PC-3 (cell line): ENCODE results near the gene ATE1. TPM values are rescaled to one million over a fixed set of nuclear protein-coding genes. Genes with fewer than 3 reads are reported as not detected.

ENCODE experiments used
- total RNA-seq: library from RNA; depleted of rRNA; stranded (reverse); fragments of >200 nt; gene quantifications from 2 replicates; pipeline ENCODE4 v1.2.3, GENCODE V29; 2014; rRNA removed

ATE1 gene
- total RNA-seq, 1 experiment from 2014 or later, result 12.8 TPM

Other genes starting within 250 kb of the ATE1 start
- gene NSMCE4A, start 47.2 kb upstream of the ATE1 start, total RNA-seq, result 46.3 and 47.3 TPM in 2 replicates
- gene TACC2, start 61.1 kb upstream of the ATE1 start, total RNA-seq, result 27.9 and 31.7 TPM in 2 replicates